Measurements from ENCODE around the gene LYPLA2.
A peak's percentile ranks its signal among the peaks of the same experiment; 100 is the strongest.
"Not testable (repeated sequence)": the region's sequence is repeated elsewhere in the genome, so short reads cannot be mapped to it uniquely, and the experiment has no call there.

LYPLA2 gene

GRCh38 chr1:23779826-23780371 lies 11.0 kb upstream of the LYPLA2 start:
- no peak for DNase-seq

DNA sequence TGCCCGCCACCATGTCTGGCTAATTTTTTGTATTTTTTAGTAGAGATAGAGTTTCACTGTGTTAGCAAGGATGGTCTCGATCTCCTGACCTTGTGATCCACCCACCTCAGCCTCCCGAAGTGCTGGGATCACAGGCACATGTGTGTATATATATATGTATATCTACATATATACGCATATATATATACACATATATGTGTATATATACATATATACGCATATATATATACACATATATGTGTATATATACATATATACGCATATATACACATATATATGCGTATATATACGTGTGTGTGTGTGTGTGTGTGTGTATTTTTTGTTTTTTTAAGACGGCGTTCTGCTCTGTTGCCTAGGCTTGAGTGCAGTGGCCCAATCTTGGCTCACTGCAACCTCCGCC lies 7.8 kb upstream of the LYPLA2 start:
- not testable (repeated sequence) for DNase-seq

DNA sequence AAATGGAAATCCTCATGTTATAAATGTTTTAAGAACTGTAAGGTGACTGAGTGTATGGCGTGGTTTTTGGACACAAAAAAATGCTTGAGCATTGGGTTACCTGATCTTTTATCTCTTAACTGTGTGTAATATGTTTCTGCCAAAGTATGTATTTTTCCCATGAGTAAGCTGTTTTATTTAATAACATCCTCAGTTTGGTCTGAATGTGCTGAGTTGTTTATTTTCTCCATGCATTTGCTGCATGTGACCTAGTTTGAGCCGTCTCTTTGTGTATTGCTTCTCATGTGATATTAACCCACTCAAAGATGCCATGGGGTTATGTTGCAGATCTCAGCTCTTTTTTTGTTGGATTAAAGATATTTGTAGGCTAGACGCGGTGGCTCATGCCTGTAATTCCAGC lies 6.1 kb upstream of the LYPLA2 start:
- no peak for DNase-seq

DNA sequence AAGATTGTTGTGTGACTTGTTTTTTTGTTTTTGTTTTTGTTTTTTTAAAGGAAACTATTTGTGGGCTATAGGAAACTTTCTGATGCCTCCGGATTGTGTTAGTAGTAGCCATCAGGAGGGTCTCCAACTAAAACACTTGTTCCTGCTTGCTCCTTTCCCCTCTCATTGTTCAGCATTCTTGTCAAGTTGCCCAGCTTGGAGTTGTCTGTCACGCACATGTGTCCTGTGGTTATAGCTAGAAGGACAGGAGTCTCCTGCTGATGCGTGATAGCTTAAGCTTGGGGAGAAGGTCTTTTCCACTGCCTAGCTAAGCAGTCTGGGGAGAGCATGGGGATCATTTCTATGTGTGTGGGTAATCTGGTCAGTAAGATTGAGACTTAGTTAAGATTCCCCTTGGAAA lies 3.2 kb upstream of the LYPLA2 start:
- DNase-seq: no peak

GRCh38 chr1:23788695-23789094 lies 2.2 kb upstream of the LYPLA2 start:
- DNase-seq: no peak

- no peak for DNase-seq
These were observed 637 bp downstream of the LYPLA2 start for GRCh38 chr1:23791516-23792047.

DNA sequence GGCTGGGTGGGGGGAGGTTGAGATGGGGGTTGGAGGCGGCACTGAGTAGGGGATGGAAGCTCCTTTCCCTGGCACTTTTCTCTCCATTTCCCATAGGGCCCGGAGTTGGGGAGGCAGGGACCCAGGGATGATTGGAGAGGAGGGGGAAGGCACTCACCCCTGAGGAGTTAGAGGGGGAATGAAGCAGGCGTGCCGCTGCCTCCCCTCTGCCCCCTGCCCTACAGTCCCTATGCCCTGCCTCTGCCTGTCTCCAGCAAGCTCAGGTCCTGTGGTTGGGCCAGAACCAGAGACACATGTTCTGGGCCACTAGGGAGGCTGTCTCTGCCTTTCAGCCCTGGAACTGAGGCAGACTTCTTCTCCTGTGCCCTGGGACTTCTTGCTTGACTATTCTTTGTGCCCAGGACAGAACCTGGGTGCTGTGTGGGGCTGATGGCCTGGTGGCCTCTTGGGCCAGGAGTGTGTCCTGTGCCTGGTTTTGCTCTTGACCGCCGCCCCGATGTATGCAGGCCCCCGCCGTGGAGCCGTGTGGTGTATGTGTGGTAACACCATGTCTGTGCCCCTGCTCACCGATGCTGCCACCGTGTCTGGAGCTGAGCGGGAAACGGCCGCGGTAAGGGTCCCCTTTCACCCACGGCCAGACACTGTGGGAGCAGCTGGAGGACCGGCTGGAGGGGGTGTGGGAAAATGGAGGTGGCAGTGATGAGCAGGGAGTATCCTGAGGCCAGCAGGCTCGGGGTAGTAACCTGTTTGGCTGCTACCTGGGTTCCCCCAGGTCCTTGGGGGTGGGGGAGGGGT lies 1.4 kb downstream of the LYPLA2 start:
- DNase-seq: no peak

GRCh38 chr1:23793018-23793781 lies 2.3 kb downstream of the LYPLA2 start:
- peak; percentile 54 for DNase-seq

- DNase-seq: no peak
These were observed 3.2 kb downstream of the LYPLA2 start for GRCh38 chr1:23793861-23794731.

- DNase-seq: not testable (repeated sequence)
These were observed 3.8 kb downstream of the LYPLA2 start for GRCh38 chr1:23794732-23795182.

- no peak for DNase-seq
These were observed 4.9 kb downstream of the LYPLA2 start for GRCh38 chr1:23795676-23796465.

GRCh38 chr1:23796466-23797271 lies 5.7 kb downstream of the LYPLA2 start:
- no peak for DNase-seq

GRCh38 chr1:23797478-23798448 lies 6.8 kb downstream of the LYPLA2 start:
- no peak for DNase-seq

GRCh38 chr1:23798662-23799142 lies 7.8 kb downstream of the LYPLA2 start:
- no peak for DNase-seq

GRCh38 chr1:23799255-23799569 lies 8.3 kb downstream of the LYPLA2 start:
- no peak for DNase-seq

DNA sequence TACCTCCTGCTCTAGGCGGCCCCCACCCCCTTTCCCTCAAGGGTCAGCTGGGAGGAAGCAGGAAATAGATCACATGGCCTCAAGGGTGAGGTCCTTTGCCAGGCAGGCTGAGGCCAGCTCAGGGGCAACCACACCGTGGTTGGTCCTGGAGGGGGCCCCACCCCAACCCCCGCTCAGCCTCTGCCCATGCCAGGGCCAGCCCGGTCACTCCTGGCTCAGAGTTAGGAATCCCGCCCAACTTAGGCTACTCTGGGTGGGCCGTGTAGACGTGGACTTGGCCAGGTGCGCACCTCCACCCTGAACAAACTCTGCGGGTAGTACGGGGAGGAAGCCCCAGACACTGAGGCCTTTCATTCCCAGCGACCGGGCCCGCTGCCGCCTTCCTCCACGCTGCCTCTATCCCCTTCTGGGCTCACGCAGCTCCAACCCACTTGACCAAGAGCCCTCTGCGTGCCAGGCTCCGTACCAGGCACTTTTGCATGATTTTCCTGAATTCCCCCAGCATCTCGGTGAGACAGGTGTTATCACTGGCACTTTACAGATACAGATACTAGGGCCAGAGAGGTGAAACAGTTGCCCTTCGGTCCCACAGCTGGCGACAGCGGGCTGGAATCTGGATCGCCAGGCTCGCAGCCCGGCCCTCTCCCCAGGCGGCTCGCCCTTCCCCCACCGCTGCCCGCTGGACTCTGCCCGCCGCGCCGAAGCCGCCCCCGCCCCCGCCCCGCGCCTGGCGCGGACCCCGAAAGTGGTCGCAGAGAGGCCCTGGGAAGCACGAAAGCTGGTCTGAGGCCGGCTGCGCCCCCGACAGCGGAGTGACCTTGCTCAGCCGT lies 8.8 kb downstream of the LYPLA2 start:
- peak; percentile 51 for DNase-seq

GRCh38 chr1:23800400-23801337 lies 9.7 kb downstream of the LYPLA2 start, which contains the start of gene GALE:
GALE (minus strand) TSS chr1:23800754; CDS start chr1:23799007, 1,747 bp downstream.
- peak; percentile 97 for DNase-seq
